Tibial nerve (tissue), 3 donors: ENCODE data around the gene RNF14.

Experiments used
- CTCF ChIP-seq, 5 experiments: fragments of 200-600 bp in 3 of 5; fragments of 450-650 bp in 2 of 5; sonication (generic) in 3 of 5; IDR thresholded peaks; one replicate each; pipeline ENCODE4 v1.5.1; 2016 to 2019; ENCODE audit warnings: antibody characterized with exemption in 5 of 5, mild to moderate bottlenecking in 3 of 5, moderate library complexity in 2 of 5
- POLR2A ChIP-seq, 2 donors: fragments of 450-650 bp; IDR thresholded peaks; one replicate each; pipeline ENCODE4 v1.6.1; 2017; ENCODE audit warnings: antibody characterized with exemption in 2 of 2, mild to moderate bottlenecking in 2 of 2, moderate library complexity in 2 of 2

- TF ChIP-seq CTCF (IDR thresholded peaks at IDR 0.05) (no peak), POLR2A (IDR thresholded peaks at IDR 0.05) (no peak)
Measured at GRCh38 chr5:141948812-141949211, 20.1 kb upstream of the RNF14 start.
